HEK293 (cell line): ENCODE measurements around the gene MEOX1.

ENCODE experiments used
- CTCF ChIA-PET: fragments of 350-600 bp; formaldehyde crosslinking; extraction: SDS; loops from one replicate; lab custom pipeline; 2021; ENCODE audit warnings: antibody characterized with exemption; lab: Yijun Ruan, JAX
- POLR2A ChIA-PET: fragments of 300-600 bp; formaldehyde crosslinking; extraction: SDS; loops from one replicate; lab custom pipeline; 2020; ENCODE audit warnings: antibody characterized with exemption, inconsistent platforms; lab: Yijun Ruan, JAX
- H3K27ac ChIP-seq: fragments of 200-500 bp; sonication (Bioruptor generic); 2 replicates; pipeline ENCODE4 v1.5.1; 2014; ENCODE audit warnings: low read depth, low read length, control low read depth, inconsistent platforms; ENCODE audit errors: extremely low read depth
- H3K36me3 ChIP-seq, 2 experiments: fragments of 200-500 bp in 1 of 2; sonication (Bioruptor generic) in 1 of 2; 1 replicate in 1 of 2; 2 replicates in 1 of 2; pipeline ENCODE4 v1.5.1; 2014 to 2017; ENCODE audit warnings: inconsistent platforms in 2 of 2, low read length in 2 of 2; ENCODE audit not compliant: control insufficient read depth in 2 of 2, insufficient read depth in 1 of 2
- H3K4me1 ChIP-seq: fragments of 200-500 bp; sonication (Bioruptor generic); 2 replicates; pipeline ENCODE4 v1.5.1; 2014; ENCODE audit warnings: mild to moderate bottlenecking, low read length, inconsistent platforms; ENCODE audit not compliant: control insufficient read depth, insufficient read depth
- H3K4me3 ChIP-seq: 2 replicates; pipeline ENCODE4 v1.5.1; 2011; ENCODE audit warnings: low read depth, mild to moderate bottlenecking, control low read depth, low read length, moderate library complexity
- H3K9me3 ChIP-seq: fragments of 200-500 bp; sonication (Bioruptor generic); 2 replicates; pipeline ENCODE4 v1.5.1; 2014; ENCODE audit warnings: low read depth, low read length, inconsistent platforms; ENCODE audit not compliant: control insufficient read depth, insufficient read depth
- INSM2 ChIP-seq: fragments of 450-650 bp; formaldehyde crosslinking; IDR thresholded peaks from 2 replicates; pipeline ENCODE4 v1.5.1; 2016; ENCODE audit warnings: missing biosample characterization, missing genetic modification characterization
- PRDM2 ChIP-seq: fragments of 450-650 bp; formaldehyde crosslinking; IDR thresholded peaks from 2 replicates; pipeline ENCODE4 v1.5.1; 2016; ENCODE audit warnings: missing biosample characterization, missing genetic modification characterization, borderline replicate concordance
- REPIN1 ChIP-seq: fragments of 450-650 bp; formaldehyde crosslinking; IDR thresholded peaks from 2 replicates; pipeline ENCODE4 v1.5.1; 2017; ENCODE audit warnings: missing biosample characterization, missing genetic modification characterization, low read depth
- ZBTB21 ChIP-seq: fragments of 450-650 bp; formaldehyde crosslinking; IDR thresholded peaks from 2 replicates; pipeline ENCODE4 v1.5.1; 2017; ENCODE audit warnings: missing biosample characterization, missing genetic modification characterization
- ZEB2 ChIP-seq: fragments of 450-650 bp; formaldehyde crosslinking; IDR thresholded peaks from 2 replicates; pipeline ENCODE4 v1.5.1; 2016; ENCODE audit warnings: missing biosample characterization, missing genetic modification characterization
- ZNF148 ChIP-seq: fragments of 450-650 bp; formaldehyde crosslinking; IDR thresholded peaks from 2 replicates; pipeline ENCODE4 v1.5.0; 2017; ENCODE audit warnings: missing biosample characterization, missing genetic modification characterization, borderline replicate concordance
- ZNF518A ChIP-seq: fragments of 450-650 bp; formaldehyde crosslinking; conservative IDR thresholded peaks from 2 replicates; pipeline ENCODE4 v1.5.1; 2016; ENCODE audit warnings: low read depth, missing biosample characterization, missing genetic modification characterization
- ZNF658 ChIP-seq: fragments of 450-650 bp; formaldehyde crosslinking; IDR thresholded peaks from 2 replicates; pipeline ENCODE4; 2016; ENCODE audit warnings: missing biosample characterization, missing genetic modification characterization
- ZNF701 ChIP-seq: fragments of 450-650 bp; formaldehyde crosslinking; IDR thresholded peaks from 2 replicates; pipeline ENCODE4 v1.5.1; 2016; ENCODE audit warnings: missing biosample characterization, missing genetic modification characterization
- ZNF785 ChIP-seq: fragments of 450-650 bp; formaldehyde crosslinking; IDR thresholded peaks from 2 replicates; pipeline ENCODE4 v1.5.1; 2016; ENCODE audit warnings: missing biosample characterization, missing genetic modification characterization

The MEOX1 gene

GRCh38 chr17:43620147-43620546, 41.6 kb downstream of the MEOX1 start:
- Histone ChIP-seq H3K4me1 (no peaks in the 10 kb centered on the region), H3K9me3 (no peaks in the 10 kb centered on the region), H3K4me3 (no peak overlapping the region), H3K27ac (no peak overlapping the region), H3K36me3 (no peaks in the 10 kb centered on the region)
- ChIA-PET CTCF (interaction anchor here (0.6 to 1.0 kb wide), 3 partner anchors 43 to 146 kb away, joined by 3 read pairs; no protein-coding TSS in a partner anchor), POLR2A (interaction anchor here (0.6 kb wide), 1 partner anchor 25 kb away, joined by 5 read pairs; no protein-coding TSS in a partner anchor)
- TF ChIP-seq ZNF701 (tag by site-specific recombination) = no peak
- TF ChIP-seq INSM2 (tag by site-specific recombination) = no peak
- TF ChIP-seq ZNF518A (tag by site-specific recombination) = no peak
- TF ChIP-seq ZBTB21 (tag by site-specific recombination) = no peak
- no peak for TF ChIP-seq REPIN1 (tag by site-specific recombination)
- no peak for TF ChIP-seq ZNF785
- TF ChIP-seq ZEB2 (tag by site-specific recombination) = no peak
- TF ChIP-seq PRDM2 (tag by site-specific recombination) = no peak
- no peak for TF ChIP-seq ZNF148 (tag by site-specific recombination)
- TF ChIP-seq ZNF658 = no peak
